GM10266 (cell line): ENCODE measurements around the gene NANOS2.

ENCODE experiments used
- DNase-seq: peaks from one replicate; pipeline ENCODE4 v3.0.0; 2012; ENCODE audit errors: extremely low spot score
- CTCF ChIP-seq: IDR thresholded peaks from 2 replicates; pipeline ENCODE4 v1.5.1; 2012; ENCODE audit warnings: mild to moderate bottlenecking, low read depth; ENCODE audit not compliant: control insufficient read depth, insufficient read depth; ENCODE audit errors: missing control alignments

The NANOS2 gene

GRCh38 chr19:45913874-45914830, at the start of gene NANOS2:
NANOS2 (minus strand) TSS chr19:45914778; CDS start chr19:45914693, 85 bp downstream.
- peak; percentile 22 for TF ChIP-seq CTCF
- no peak for DNase-seq

GRCh38 chr19:45962021-45962420, 47.4 kb upstream of the NANOS2 start:
- no peak for TF ChIP-seq CTCF
- DNase-seq: no peak

- DNase-seq: no peak
- TF ChIP-seq CTCF: no peak
Measured at GRCh38 chr19:45960595-45961235, 46.1 kb upstream of the NANOS2 start.

GRCh38 chr19:45959517-45960025, 45.0 kb upstream of the NANOS2 start:
- no peak for TF ChIP-seq CTCF
- no peak for DNase-seq

GRCh38 chr19:45958769-45959516, 44.4 kb upstream of the NANOS2 start:
- no peak for DNase-seq

GRCh38 chr19:45958320-45958719, 43.7 kb upstream of the NANOS2 start:
- no peak for TF ChIP-seq CTCF
- DNase-seq: no peak

More at GRCh38 chr19:45958769-45959516, 44.4 kb upstream of the NANOS2 start:
- TF ChIP-seq CTCF: no peak
